ENCODE data around the gene PXDC1.

DNA sequence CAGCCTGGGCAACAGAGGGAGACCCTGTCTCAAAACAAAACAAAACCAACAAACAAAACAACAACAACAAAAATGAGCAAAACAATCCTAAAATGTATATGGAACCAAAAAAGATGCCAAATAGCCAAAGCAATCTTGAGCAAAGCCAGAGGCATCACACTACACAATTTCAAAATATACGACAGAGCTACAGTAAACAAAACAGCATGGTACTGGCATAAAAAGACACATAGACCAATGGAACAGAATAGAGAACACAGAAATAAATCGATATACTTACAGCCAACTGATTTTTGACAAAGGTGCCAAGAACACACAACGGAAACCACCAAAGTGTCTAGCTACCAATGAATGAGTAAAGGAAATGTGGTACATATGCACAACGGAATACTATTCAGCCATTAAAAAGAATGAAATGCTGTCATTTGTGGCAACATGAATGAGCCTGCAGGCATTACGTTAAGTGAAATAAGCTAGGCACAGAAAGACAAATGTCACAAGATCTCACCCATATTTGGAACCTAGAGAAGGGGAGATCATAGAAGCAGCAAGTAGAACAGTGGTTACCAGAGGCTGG lies 16.4 kb downstream of the PXDC1 start:
- TF ChIP-seq CTCF (conservative IDR thresholded peaks at IDR 0.05), result no peak
- TF ChIP-seq EZH2 (IDR thresholded peaks at IDR 0.05; ENCODE audit: low read depth), result no peak
